Stomach (tissue), 4 donors: ENCODE measurements around the gene PPP2R3A.

Experiments
- CTCF ChIP-seq, 7 experiments: fragments of 450-650 bp in 4 of 7; fragments of 200-600 bp in 3 of 7; sonication (generic) in 3 of 7; IDR thresholded peaks; one replicate each; pipeline ENCODE4 v1.5.1; 2016 to 2019; ENCODE audit warnings: antibody characterized with exemption in 7 of 7, control low read depth in 2 of 7, mild to moderate bottlenecking in 1 of 7
- EP300 ChIP-seq: sonication (generic); formaldehyde crosslinking; IDR thresholded peaks from one replicate; pipeline ENCODE4 v1.6.1; 2017; ENCODE audit warnings: antibody characterized with exemption
- POLR2A ChIP-seq, 4 donors: fragments of 450-650 bp; IDR thresholded peaks; one replicate each; pipeline ENCODE4 v1.6.1; 2016; ENCODE audit warnings: antibody characterized with exemption in 4 of 4, control low read depth in 2 of 4, mild to moderate bottlenecking in 1 of 4, moderate library complexity in 1 of 4
- POLR2AphosphoS5 ChIP-seq, 3 donors: sonication (generic); formaldehyde crosslinking; IDR thresholded peaks; one replicate each; pipeline ENCODE4 v1.6.1; 2016; ENCODE audit warnings: antibody characterized with exemption in 3 of 3

- no peak for TF ChIP-seq CTCF (IDR thresholded peaks at IDR 0.05)
- no peak for TF ChIP-seq POLR2AphosphoS5 (IDR thresholded peaks at IDR 0.05)
- no peak for TF ChIP-seq EP300
- no peak for TF ChIP-seq POLR2A (IDR thresholded peaks at IDR 0.05)
These were observed 53.3 kb downstream of the PPP2R3A start for GRCh38 chr3:136018876-136019275.
